ENCODE results near the gene HMGB2. TPM values are rescaled to one million over a fixed set of nuclear protein-coding genes. Genes with fewer than 3 reads are reported as not detected.

Gene HMGB2
- 100 to 1,000 TPM; 263 to 393 (median 349) TPM for polyA plus RNA-seq (ENCODE audit: insufficient read length in 4 of 4)

- peak; percentile 99 to 100 (median 100) for DNase-seq (ENCODE audit: low read depth in 4 of 4, low spot score in 3 of 4)
Measured at GRCh38 chr4:173334085-173334890, at the start of gene HMGB2. Gene HMGB2, minus strand, starts transcription at chr4:173334358. Its CDS starts 709 bp downstream, at chr4:173333649.

DNA sequence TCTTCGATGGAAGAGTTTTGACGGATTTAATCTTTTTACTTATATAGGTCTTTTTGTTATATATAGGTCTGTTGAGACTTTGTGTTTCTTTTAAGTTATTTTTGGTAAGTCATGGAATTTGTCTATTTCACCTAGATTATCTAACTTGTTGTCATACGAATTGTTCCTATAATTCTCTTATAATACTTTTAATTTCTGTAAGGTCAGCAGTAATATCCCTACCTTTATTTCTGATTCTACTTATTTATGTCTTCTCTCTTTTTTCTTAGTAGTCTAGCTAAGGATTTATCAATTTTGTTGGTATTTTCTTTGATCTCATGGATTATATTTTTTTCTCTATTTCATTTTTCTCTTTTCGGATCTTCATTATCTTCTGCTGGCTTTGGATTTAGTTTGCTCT is 48.2 kb upstream of the HMGB2 start:
- no peak for DNase-seq (ENCODE audit: low read depth in 4 of 4, low spot score in 3 of 4)

DNA sequence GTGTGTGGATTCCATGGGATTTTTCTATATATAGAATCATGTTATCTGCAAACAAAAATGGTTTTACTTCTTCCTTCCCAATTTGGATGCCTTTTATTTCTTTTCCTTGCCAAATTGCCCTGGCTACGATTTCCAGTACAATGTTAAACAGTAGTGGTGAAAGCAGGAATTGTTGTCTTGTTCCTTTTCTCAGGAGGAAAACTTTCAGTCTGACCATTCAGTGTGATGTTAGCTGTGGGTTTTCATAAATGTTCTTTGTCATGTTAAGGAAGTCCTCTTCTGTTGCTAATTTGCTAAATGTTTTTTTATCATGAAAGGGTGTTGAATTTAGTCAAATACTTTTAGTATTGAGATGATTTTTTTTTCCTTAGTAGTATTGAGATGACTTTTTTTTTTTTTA is 47.5 kb upstream of the HMGB2 start:
- DNase-seq (ENCODE audit: low read depth in 4 of 4, low spot score in 3 of 4): no peak

DNA sequence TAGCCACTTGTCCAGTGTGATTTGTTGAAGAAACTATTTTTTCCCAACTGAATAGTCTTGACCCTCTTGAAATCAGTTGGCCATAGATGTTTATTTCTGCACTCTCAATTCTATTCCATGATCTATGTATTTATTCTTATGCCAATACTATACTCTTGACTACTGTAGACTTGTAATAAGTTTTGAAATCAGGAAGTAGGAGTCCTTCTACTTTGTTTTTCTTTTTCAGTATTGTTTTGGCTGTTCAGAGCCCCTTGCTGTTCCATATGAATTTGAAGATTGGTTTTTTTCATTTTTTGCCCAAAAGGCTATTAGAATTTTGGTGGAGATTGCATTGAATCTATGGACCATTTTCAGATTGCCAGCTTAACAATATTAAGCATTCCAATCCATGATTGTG is 46.8 kb upstream of the HMGB2 start:
- no peak for DNase-seq (ENCODE audit: low read depth in 4 of 4, low spot score in 3 of 4)

GRCh38 chr4:173379929-173380328 is 45.8 kb upstream of the HMGB2 start:
- DNase-seq (ENCODE audit: low read depth in 4 of 4, low spot score in 3 of 4): no peak

- DNase-seq (ENCODE audit: low read depth in 4 of 4, low spot score in 3 of 4): no peak
Measured at GRCh38 chr4:173374588-173374987, 40.4 kb upstream of the HMGB2 start.

DNA sequence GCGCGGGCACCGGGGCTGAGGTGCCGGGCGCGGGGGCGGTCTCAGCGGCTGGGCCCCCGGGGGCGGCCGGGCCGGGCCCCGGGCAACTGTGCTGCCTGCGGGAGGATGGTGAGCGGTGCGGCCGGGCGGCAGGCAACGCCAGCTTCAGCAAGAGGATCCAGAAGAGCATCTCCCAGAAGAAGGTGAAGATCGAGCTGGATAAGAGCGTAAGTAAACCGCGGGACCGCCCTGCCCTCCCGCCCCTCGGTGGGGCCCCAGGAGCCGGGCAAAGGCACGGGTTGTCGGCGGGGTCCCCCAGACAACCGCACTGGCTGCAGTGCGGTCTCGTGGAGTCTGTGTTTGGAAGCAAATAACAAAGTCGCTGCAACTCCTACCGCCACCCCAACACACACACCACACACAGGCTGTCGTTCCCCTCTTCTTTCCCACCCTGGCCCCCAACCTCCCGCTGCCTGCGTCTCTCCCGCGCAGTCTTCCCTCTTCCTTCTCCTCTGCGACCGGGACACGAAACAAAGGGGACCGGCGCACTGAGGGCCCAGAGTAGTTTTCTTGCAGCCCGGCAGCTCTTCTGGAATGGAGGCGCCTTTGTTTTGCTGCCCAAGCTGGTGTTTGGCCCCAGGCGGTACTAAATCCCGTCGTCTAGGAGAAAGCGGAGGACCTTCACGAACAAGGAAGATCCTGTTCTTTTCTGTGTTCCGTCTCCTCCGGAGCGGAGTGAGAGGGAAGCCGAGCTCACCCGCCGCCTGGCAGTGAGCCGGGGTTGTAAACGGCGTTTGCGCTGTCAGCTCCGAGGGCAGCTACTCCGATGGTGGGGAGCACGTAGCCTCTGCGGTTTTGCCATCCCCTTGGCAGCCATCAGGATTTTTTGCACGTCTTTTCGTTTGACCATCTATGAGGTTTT is 37.4 kb upstream of the HMGB2 start:
- peak; percentile 48 to 68 (median 57) for DNase-seq (ENCODE audit: low read depth in 4 of 4, low spot score in 3 of 4)

- DNase-seq (ENCODE audit: low read depth in 4 of 4, low spot score in 3 of 4): peak; percentile 96 to 98 (median 97)
Measured at GRCh38 chr4:173370477-173371291, 36.5 kb upstream of the HMGB2 start, which contains the start of gene SAP30. Gene SAP30, plus strand, starts transcription at chr4:173370954. Its CDS starts 229 bp downstream, at chr4:173371183.

GRCh38 chr4:173370130-173370476 is 35.9 kb upstream of the HMGB2 start:
- peak in 2 of 4 donors; percentile 26 to 27 for DNase-seq (ENCODE audit: low read depth in 4 of 4, low spot score in 3 of 4)

DNA sequence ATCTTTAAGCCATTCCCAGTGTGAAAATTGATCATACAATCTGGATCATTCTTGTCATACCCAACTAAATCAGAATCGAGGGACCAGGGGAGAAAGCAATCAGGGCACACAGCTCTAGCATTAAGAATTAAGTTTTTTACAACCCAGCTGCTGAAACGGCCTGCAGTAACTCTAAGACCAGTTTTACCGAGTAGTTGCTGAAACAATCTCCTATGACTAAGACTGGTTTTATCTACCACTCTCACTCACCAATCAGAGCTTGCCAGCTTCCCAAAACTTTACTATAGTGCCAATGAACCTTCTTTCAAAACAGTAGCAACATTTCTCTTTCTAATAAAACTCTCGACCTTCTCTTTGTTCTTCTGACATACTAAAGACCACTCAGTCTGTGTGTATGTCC is 33.8 kb upstream of the HMGB2 start:
- DNase-seq (ENCODE audit: low read depth in 4 of 4, low spot score in 3 of 4): no peak

DNA sequence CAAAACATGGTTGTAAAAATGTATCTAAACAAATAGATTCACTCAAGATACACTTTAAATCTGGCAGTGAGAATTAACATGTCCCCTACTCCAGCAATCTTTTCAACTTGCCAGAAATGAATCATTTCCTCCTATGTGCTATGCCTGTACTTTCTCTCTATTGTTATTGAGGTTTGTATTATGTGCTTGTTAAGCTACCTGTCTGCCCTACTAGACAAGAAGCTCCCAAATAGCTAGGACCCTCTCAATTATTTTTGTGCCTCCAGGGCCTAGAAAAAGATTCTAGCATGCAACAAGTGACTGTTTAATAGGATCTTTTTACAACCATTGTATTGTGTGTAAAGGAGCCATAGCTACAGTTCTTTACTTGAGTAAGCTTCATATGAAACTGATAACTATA is 33.1 kb upstream of the HMGB2 start:
- no peak for DNase-seq (ENCODE audit: low read depth in 4 of 4, low spot score in 3 of 4)

GRCh38 chr4:173365359-173365996 is 31.3 kb upstream of the HMGB2 start:
- no peak for DNase-seq (ENCODE audit: low read depth in 4 of 4, low spot score in 3 of 4)

- DNase-seq (ENCODE audit: low read depth in 4 of 4, low spot score in 3 of 4): no peak
Measured at GRCh38 chr4:173362666-173363065, 28.5 kb upstream of the HMGB2 start.

- DNase-seq (ENCODE audit: low read depth in 4 of 4, low spot score in 3 of 4): no peak
Measured at GRCh38 chr4:173360587-173361221, 26.5 kb upstream of the HMGB2 start.

DNA sequence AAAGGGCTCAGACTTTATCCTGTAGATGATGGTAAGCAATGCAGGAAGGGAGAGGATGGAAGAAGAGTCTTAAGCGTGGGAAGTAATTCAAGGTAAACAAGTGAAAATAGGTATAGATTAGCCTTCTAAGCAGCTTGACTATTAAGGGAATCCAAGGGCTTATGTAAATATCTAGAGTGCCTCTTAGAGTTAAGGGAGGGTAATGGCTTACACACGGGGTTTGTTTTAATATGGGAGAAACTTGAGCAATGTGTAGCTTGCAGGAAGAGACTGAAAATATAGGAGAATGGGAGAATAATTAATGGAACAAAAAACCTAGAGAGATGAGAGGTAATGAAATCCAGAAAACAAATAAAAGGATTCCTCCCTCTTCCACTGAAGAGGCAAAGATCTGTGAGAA is 23.8 kb upstream of the HMGB2 start:
- no peak for DNase-seq (ENCODE audit: low read depth in 4 of 4, low spot score in 3 of 4)

DNA sequence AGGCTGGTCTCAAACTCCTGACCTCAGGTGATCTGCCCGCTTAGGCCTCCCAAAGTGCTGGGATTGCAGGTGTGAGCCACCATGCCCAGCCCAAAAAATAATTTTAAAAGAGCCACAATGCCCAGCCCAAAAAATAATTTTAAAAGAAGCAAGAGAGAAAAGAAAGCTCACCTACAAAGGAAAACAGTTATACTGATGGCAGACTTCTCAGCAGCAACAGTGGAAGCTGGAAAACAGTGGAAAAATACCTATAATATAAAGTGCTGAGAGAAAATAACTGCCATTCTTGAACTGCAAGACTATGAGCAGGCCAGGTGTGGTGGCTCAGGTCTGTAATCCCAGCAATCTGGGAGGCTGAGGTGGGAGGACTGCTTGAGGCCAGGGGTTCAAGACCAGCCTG is 13.3 kb upstream of the HMGB2 start:
- no peak for DNase-seq (ENCODE audit: low read depth in 4 of 4, low spot score in 3 of 4)

DNA sequence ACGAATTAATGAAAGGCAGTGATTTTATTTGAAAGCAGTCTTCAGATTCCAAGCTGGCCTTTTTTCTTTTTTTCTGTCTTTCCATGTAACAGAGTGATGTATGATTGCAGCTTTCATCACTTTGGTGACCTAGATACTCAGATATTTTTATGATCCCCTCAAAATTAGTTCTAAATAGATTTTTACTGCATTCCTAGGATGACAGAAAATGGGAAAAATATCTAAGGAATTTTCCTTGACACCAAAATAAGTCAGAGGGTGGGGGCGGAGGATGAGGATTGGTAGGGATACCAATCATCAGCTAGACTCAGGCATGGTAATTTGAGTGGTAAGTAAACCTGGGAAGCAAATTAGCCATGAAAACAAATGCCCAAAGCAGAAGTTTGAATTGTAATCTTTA is 11.9 kb upstream of the HMGB2 start:
- no peak for DNase-seq (ENCODE audit: low read depth in 4 of 4, low spot score in 3 of 4)

- DNase-seq (ENCODE audit: low read depth in 4 of 4, low spot score in 3 of 4): no peak
Measured at GRCh38 chr4:173345648-173346047, 11.5 kb upstream of the HMGB2 start.

DNA sequence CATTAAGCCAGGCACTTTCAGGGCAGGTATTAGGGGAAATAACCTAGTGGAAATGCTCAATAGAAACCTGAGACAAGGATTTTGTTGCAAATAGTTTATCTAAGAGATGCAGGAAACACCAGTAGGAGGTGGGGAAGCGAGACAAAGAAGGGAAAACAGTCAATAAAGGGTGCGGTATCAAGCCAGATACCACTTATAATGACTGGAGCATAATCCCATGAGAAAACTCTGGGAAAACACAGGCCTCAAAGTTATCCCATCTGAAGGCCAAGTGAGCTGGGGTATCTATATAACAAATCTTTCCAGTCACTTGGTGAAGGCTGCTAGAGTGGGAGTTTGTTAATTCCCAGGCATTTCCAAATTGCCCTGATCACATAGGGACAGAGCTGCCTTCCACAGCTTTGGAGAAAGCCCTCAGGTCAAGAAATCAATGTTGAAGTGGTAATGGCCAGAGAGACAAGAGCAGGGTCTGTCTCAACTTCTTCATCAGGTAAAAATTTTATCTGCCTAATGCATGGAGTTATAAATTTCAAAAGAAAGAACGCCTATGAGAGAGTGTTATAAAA is 9.8 kb upstream of the HMGB2 start:
- no peak for DNase-seq (ENCODE audit: low read depth in 4 of 4, low spot score in 3 of 4)
